K562 (cell line): ENCODE results near the gene ACER3. TPM values are rescaled to one million over a fixed set of nuclear protein-coding genes. Genes with fewer than 3 reads are reported as not detected.

ENCODE experiments used
- ATAC-seq: fragments of 200-7000 bp; cut with Tn5 transposase; 3 replicates; pipeline ENCODE4 v1.9.1; 2020; ENCODE audit warnings: moderate library complexity
- BruUV-seq: library from RNA; stranded (reverse); fragments of 400-500 nt; replicated peaks from 2 replicates; lab custom pipeline; 2021; lab: Mats Ljungman, UMichigan
- CTCF ChIA-PET: fragments of 300-600 bp; formaldehyde crosslinking; extraction: SDS; loops from one replicate; lab custom pipeline; 2021; ENCODE audit warnings: low intra/inter-chr PET ratio; lab: Yijun Ruan, JAX
- POLR2A ChIA-PET: fragments of 300-600, 350-650 bp; sonication (Branson Sonifier 250); formaldehyde crosslinking; extraction: SDS; loops from one replicate; lab custom pipeline; 2021; ENCODE audit warnings: antibody characterized with exemption, inconsistent platforms; lab: Yijun Ruan, JAX
- DNase-seq, 4 experiments: peaks; one replicate each; pipeline versions ENCODE4 v3.0.0 to v3.0.0-alpha.2; 2011 to 2018; ENCODE audit warnings: low spot score in 3 of 4, mixed read lengths in 3 of 4; ENCODE audit errors: extremely low read depth in 1 of 4
- FAIRE-seq: peaks from 2 replicates; lab custom pipeline; 2011; peaks lifted over from hg19 to GRCh38; lab: Jason Lieb, UNC
- H2AFZ ChIP-seq: 2 replicates; pipeline ENCODE4 v1.6.0; 2011; ENCODE audit warnings: low read depth, low read length, control low read depth, inconsistent platforms
- H3K27ac ChIP-seq: fragments of 200-600 bp; 3 replicates; pipeline ENCODE4 v1.8.0; 2011; ENCODE audit warnings: low read depth, mild to moderate bottlenecking, control low read depth, inconsistent platforms, low read length, moderate library complexity, mixed read lengths; ENCODE audit errors: extremely low read depth
- H3K27me3 ChIP-seq, 2 experiments: fragments of 300-600 bp in 1 of 2; 2 replicates in 1 of 2; 3 replicates in 1 of 2; pipeline versions ENCODE4 v1.6.0 to v1.8.0; 2011; ENCODE audit warnings: inconsistent platforms in 2 of 2, low read length in 2 of 2, mild to moderate bottlenecking in 1 of 2, mixed read lengths in 1 of 2, moderate library complexity in 1 of 2; ENCODE audit not compliant: control insufficient read depth in 2 of 2, insufficient read depth in 2 of 2
- H3K36me3 ChIP-seq: fragments of 300-600 bp; 3 replicates; pipeline ENCODE4 v1.8.0; 2011; ENCODE audit warnings: mild to moderate bottlenecking, low read length, inconsistent platforms; ENCODE audit not compliant: control insufficient read depth, insufficient read depth
- H3K4me1 ChIP-seq, 2 experiments: fragments of 200-600 bp in 1 of 2; replicated peaks in 1 of 2; 2 replicates in 1 of 2; 3 replicates in 1 of 2; pipeline versions ENCODE4 v1.5.1 to v1.8.0; 2011; ENCODE audit warnings: inconsistent platforms in 2 of 2, low read length in 2 of 2, mild to moderate bottlenecking in 1 of 2, mixed read lengths in 1 of 2, moderate library complexity in 1 of 2; ENCODE audit not compliant: control insufficient read depth in 2 of 2, insufficient read depth in 2 of 2
- H3K4me2 ChIP-seq: 2 replicates; pipeline ENCODE4 v1.6.1; 2011; ENCODE audit warnings: low read length, control low read depth, inconsistent platforms, mixed read lengths; ENCODE audit not compliant: insufficient read depth
- H3K4me3 ChIP-seq: fragments of 200-600 bp; sonication (generic), shearing (Covaris generic); 2 replicates; pipeline ENCODE4 v1.5.1; 2016; ENCODE audit warnings: control low read depth, inconsistent platforms
- H3K79me2 ChIP-seq: fragments of 200-600 bp; 3 replicates; pipeline ENCODE4 v1.8.0; 2011; ENCODE audit warnings: low read length, inconsistent platforms; ENCODE audit not compliant: control insufficient read depth, insufficient read depth
- H3K9ac ChIP-seq, 2 experiments: 2 replicates each; pipeline versions ENCODE4 v1.6.0 to v1.6.1; 2011; ENCODE audit warnings: low read depth in 2 of 2, low read length in 2 of 2, control low read depth in 1 of 2, inconsistent platforms in 1 of 2, mild to moderate bottlenecking in 1 of 2, mixed read lengths in 1 of 2; ENCODE audit not compliant: insufficient read depth in 1 of 2
- H3K9me1 ChIP-seq: one replicate; pipeline ENCODE4 v1.6.0; 2011; ENCODE audit warnings: inconsistent platforms, mild to moderate bottlenecking, low read length, moderate library complexity; ENCODE audit not compliant: control insufficient read depth, insufficient read depth
- H3K9me3 ChIP-seq: replicated peaks from 2 replicates; pipeline ENCODE4 v1.5.1; 2011; ENCODE audit warnings: low read depth, low read length, inconsistent platforms; ENCODE audit not compliant: control insufficient read depth, insufficient read depth
- H4K20me1 ChIP-seq: replicated peaks from 2 replicates; pipeline ENCODE4 v1.6.1; 2011; ENCODE audit warnings: low read length, inconsistent platforms, mixed read lengths; ENCODE audit not compliant: control insufficient read depth, insufficient read depth
- ADNP ChIP-seq: fragments of 200-800 bp; sonication (Bioruptor generic); IDR thresholded peaks from 2 replicates; pipeline ENCODE4 v1.6.1; 2016; ENCODE audit warnings: missing genetic modification characterization, missing compliant biosample characterization
- CC2D1A ChIP-seq: fragments of 450-650 bp; IDR thresholded peaks from 2 replicates; pipeline ENCODE4 v1.6.1; 2017; ENCODE audit warnings: mild to moderate bottlenecking
- EP300 ChIP-seq: IDR thresholded peaks from 2 replicates; pipeline ENCODE4 v1.6.1; 2012; ENCODE audit warnings: low read length, improper control_type of control experiment
- PTRF ChIP-seq: fragments of 450-650 bp; IDR thresholded peaks from 2 replicates; pipeline ENCODE4 v1.6.1; 2016; ENCODE audit warnings: mild to moderate bottlenecking, missing genetic modification characterization, missing compliant biosample characterization
- RBM25 ChIP-seq: fragments of 200-400 bp; formaldehyde crosslinking; IDR thresholded peaks from 2 replicates; pipeline ENCODE4 v1.6.1; 2018; ENCODE audit warnings: low read length, low read depth, moderate library complexity; ENCODE audit not compliant: severe bottlenecking
- WGBS: fragments of 100-300 bp; shearing (Covaris generic); methylation state at CpG from one replicate; pipeline ENCODE4 v1.1.6; 2016; ENCODE audit warnings: low coverage, mixed read lengths; ENCODE audit not compliant: insufficient coverage; ENCODE audit errors: missing lambda C conversion rate; 5-methylcytosine and 5-hydroxymethylcytosine counted together
- in situ Hi-C: fragments of 300-500 bp; cut with MboI; formaldehyde crosslinking; loops from 4 replicates; pipeline ENCODE4 v1.15.0; 2018; ENCODE audit warnings: inconsistent platforms, mixed read lengths
- intact Hi-C: fragments of 100-400 bp; cut with micrococcal nuclease; formaldehyde crosslinking; loops from 2 replicates; pipeline ENCODE4 v1.14.2; 2022
- polyA plus RNA-seq, 8 experiments: library from polyadenylated mRNA; depleted of rRNA in 4 of 8; stranded (reverse) in 5 of 8; unstranded in 3 of 8; fragments of >200 nt; fragmentation: Nextera tagmentation in 2 of 8; fragmentation: Illumina TruSeq in 1 of 8; extraction: Ambion mirVana in 2 of 8; extraction: Trizol in 1 of 8; gene quantifications; 2 replicates each; pipeline versions ENCODE4 v1.2.1 to v1.2.3, GENCODE V29; 2011 to 2014; ENCODE audit warnings: inconsistent platforms in 1 of 8, missing spikeins in 1 of 8
- total RNA-seq, 7 experiments: library from RNA; depleted of rRNA in 6 of 7; stranded (reverse); fragments of >200 nt in 6 of 7; fragmentation: Illumina TruSeq in 2 of 7; extraction: Trizol in 2 of 7; gene quantifications; 2 replicates each; pipeline versions ENCODE4 v1.2.1 to v1.2.3, GENCODE V29; 2011 to 2021; ENCODE audit warnings: low replicate concordance in 1 of 7
- TF ChIP-seq, protein P1 (sequence below): fragments of 250-450 bp; sonication (Bioruptor Pico); IDR thresholded peaks from 2 replicates; pipeline ENCODE4 v1.5.0; 2021; ENCODE audit warnings: mild to moderate bottlenecking, moderate library complexity
- TF ChIP-seq, protein P2 (sequence below): fragments of 450-650 bp; IDR thresholded peaks from 2 replicates; pipeline ENCODE4 v1.6.1; 2016
- TF ChIP-seq, protein P3 (sequence below): sonication (generic); formaldehyde crosslinking; IDR thresholded peaks from 2 replicates; pipeline ENCODE4 v1.8.0; 2022; ENCODE audit warnings: mild to moderate bottlenecking, missing genetic modification reagents
- TF ChIP-seq, protein P4 (sequence below): fragments of 250-450 bp; sonication (Bioruptor Pico); IDR thresholded peaks from 2 replicates; pipeline ENCODE4 v1.4.0; 2020; ENCODE audit warnings: mild to moderate bottlenecking, moderate library complexity, borderline replicate concordance
- TF ChIP-seq, protein P5 (sequence below): fragments of 250-450 bp; sonication (Bioruptor Pico); IDR thresholded peaks from 2 replicates; pipeline ENCODE4 v1.9.0; 2021; ENCODE audit warnings: mild to moderate bottlenecking

The ACER3 gene
- total and polyA plus RNA-seq, 9 of the 15 experiments (the other 6 are each of a cell fraction or from before 2014, with no cell fraction given) = 2.0 to 23.8 (median 9.5) TPM

DNA sequence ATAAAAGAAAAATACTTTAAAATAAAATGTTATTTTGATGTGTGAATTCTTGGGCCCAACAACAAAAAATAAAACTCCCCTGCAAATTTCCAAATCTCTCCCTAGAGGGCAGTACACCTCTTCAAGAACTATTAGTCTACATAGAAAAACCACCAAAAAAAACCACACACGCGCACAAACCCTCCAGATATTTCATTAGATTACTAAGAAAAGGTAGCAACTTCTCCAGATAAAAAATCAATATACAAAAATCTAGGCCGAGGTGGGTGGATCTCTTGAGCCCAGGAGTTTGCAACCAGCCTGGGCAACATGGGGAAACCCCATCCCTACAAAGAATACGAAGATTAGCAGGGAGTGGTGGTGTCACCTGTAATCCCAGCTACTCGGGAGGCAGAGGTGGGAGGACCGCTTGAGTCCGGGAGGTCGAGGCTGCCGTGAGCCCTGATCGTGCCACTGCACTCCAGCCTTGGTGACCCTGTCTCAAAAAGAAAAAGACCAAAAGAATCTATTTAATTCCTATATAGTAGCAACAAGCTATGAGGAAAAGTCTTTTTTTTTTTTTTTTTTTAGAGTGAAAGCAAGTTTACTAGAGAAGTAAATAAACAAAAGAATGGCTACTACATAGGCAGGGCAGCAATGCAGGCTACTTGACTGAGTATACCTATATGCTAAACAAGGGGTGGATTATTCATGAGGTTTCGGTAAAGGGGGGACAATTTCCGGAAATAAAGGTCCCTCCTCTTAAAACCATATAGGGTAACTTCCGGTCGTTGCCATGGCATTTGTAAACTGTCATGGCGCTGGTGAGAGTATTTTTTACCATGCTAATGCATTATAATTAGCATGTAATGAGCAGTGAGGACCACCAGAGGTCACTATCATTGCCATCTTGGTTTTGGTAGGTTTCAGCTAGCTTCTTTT lies 186.5 kb downstream of the ACER3 start:
- WGBS = under 1% methylated on average over 15 of the region's 15 CpGs
- no peak for TF ChIP-seq EP300
- TF ChIP-seq, protein P1, sequence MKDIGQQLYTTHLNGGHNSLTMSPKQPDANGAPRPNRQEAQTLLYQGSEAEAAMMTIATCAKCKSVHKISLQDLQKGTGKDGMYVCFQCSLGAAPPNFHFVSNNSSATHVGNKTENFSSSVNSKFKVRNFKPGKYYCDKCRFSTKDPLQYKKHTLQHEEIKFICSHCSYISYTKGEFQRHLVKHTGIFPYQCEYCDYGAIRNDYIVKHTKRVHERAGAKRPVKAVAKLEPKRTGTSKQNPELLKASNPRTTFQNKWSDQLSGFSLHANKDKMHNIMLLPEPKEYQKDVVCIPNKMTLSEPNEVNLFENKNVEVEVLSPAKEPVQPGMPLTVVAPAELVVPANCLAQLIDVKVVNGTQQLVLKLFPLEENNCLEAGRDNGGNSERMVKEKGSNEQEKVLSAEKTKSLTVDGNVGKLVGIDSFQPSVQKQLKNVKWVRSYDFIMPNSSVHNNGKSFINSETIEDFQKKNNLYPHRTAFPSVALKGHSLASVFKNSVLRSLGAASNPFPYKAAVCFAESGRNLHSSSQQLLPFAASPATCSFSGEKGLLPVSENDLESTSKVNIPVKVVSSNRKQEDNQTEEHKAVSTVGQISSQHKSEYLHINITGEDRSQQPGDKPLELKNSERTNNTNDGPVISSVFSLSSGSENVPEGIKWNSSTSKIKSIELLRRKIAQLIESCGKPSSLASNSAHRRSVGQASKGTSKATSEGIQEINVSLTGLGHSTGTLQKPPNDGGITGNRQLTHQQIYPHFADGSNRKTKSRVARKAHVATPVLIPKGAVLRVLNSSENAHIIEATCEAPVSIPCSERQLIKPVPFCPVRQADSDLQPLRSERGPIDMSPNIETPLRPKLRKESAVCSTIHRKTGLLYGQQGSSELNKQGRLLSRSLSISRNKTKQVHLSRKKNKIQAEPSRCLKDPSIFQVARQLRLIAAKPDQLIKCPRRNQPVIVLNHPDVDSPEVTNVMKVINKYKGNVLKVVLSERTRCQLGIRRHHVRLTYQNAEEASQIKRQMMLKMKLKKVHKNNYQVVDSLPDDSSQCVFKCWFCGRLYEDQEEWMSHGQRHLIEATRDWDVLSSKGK (CRISPR knock-in tag) = no peak
- TF ChIP-seq ADNP (tag) = 0 out of 2 replicates have a peak, but pooled peaks have one; percentile 11
- peak; percentile 20; the same call in 1 of the 2 replicates for TF ChIP-seq CC2D1A
- TF ChIP-seq, protein P2, sequence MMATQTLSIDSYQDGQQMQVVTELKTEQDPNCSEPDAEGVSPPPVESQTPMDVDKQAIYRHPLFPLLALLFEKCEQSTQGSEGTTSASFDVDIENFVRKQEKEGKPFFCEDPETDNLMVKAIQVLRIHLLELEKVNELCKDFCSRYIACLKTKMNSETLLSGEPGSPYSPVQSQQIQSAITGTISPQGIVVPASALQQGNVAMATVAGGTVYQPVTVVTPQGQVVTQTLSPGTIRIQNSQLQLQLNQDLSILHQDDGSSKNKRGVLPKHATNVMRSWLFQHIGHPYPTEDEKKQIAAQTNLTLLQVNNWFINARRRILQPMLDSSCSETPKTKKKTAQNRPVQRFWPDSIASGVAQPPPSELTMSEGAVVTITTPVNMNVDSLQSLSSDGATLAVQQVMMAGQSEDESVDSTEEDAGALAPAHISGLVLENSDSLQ = peak; percentile 56
- TF ChIP-seq RBM25 = peak; percentile 37
- TF ChIP-seq, protein P3, sequence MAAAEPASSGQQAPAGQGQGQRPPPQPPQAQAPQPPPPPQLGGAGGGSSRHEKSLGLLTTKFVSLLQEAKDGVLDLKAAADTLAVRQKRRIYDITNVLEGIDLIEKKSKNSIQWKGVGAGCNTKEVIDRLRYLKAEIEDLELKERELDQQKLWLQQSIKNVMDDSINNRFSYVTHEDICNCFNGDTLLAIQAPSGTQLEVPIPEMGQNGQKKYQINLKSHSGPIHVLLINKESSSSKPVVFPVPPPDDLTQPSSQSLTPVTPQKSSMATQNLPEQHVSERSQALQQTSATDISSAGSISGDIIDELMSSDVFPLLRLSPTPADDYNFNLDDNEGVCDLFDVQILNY (CRISPR knock-in tag) = no peak
- TF ChIP-seq PTRF (tag) = no peak
- TF ChIP-seq, protein P4, sequence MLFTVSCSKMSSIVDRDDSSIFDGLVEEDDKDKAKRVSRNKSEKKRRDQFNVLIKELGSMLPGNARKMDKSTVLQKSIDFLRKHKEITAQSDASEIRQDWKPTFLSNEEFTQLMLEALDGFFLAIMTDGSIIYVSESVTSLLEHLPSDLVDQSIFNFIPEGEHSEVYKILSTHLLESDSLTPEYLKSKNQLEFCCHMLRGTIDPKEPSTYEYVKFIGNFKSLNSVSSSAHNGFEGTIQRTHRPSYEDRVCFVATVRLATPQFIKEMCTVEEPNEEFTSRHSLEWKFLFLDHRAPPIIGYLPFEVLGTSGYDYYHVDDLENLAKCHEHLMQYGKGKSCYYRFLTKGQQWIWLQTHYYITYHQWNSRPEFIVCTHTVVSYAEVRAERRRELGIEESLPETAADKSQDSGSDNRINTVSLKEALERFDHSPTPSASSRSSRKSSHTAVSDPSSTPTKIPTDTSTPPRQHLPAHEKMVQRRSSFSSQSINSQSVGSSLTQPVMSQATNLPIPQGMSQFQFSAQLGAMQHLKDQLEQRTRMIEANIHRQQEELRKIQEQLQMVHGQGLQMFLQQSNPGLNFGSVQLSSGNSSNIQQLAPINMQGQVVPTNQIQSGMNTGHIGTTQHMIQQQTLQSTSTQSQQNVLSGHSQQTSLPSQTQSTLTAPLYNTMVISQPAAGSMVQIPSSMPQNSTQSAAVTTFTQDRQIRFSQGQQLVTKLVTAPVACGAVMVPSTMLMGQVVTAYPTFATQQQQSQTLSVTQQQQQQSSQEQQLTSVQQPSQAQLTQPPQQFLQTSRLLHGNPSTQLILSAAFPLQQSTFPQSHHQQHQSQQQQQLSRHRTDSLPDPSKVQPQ (CRISPR knock-in tag) = no peak
- TF ChIP-seq, protein P5, sequence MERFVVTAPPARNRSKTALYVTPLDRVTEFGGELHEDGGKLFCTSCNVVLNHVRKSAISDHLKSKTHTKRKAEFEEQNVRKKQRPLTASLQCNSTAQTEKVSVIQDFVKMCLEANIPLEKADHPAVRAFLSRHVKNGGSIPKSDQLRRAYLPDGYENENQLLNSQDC (CRISPR knock-in tag) = no peak

More for the DNA sequence above, 186.5 kb downstream of the ACER3 start:
- no peak overlapping the region for H3K27ac ChIP-seq
- no peaks in the 10 kb centered on the region for H3K36me3 ChIP-seq
- peak; percentile 54 to 93 (median 73) for DNase-seq
- H2AFZ ChIP-seq = peak overlapping the region; percentile 67
- in situ Hi-C loops = loop anchor here (5.0 to 10.0 kb wide), 3 partner anchors 45 to 322 kb away; no protein-coding TSS in a partner anchor
- H4K20me1 ChIP-seq = no peaks in the 10 kb centered on the region
- no peaks in the 10 kb centered on the region for H3K27me3 ChIP-seq
- no TSS peak for BruUV-seq
- peak overlapping the region; percentile 69 for H3K4me2 ChIP-seq
- CTCF ChIA-PET = interaction anchor here (0.6 to 4.7 kb wide), 12 partner anchors 12 to 954 kb away, joined by 3 to 50 read pairs (median 6); partner anchors contain the start of gene MYO7A
- peak overlapping the region; percentile 37 for H3K4me3 ChIP-seq
- H3K9me3 ChIP-seq = no peaks in the 10 kb centered on the region
- peak; percentile 91 for ATAC-seq
- intact Hi-C loops = loop anchor here (1.0 to 5.0 kb wide), 6 partner anchors 44 to 312 kb away; no protein-coding TSS in a partner anchor
- no peaks in the 10 kb centered on the region for H3K79me2 ChIP-seq
- POLR2A ChIA-PET = interaction anchor here (0.9 to 1.3 kb wide), 2 partner anchors 18 to 41 kb away, joined by 3 read pairs; no protein-coding TSS in a partner anchor
- peaks cover 3 to 6% of the 10 kb centered on the region in 2 experiments; a peak in 4 of 5 replicates for H3K4me1 ChIP-seq
- peak; percentile 90 for FAIRE-seq
- peak overlapping the region; percentile 15 to 61; a peak in 1 of 4 replicates for H3K9ac ChIP-seq
- no peaks in the 10 kb centered on the region for H3K9me1 ChIP-seq
